SK-N-SH (cell line): ENCODE measurements around the gene UMODL1. TPM values are rescaled to one million over a fixed set of nuclear protein-coding genes. Genes with fewer than 3 reads are reported as not detected.

ENCODE experiments used
- CTCF ChIA-PET: fragments of 300-600, 350-600 bp; formaldehyde crosslinking; extraction: SDS; loops from one replicate; lab custom pipeline; 2021; lab: Yijun Ruan, JAX
- POLR2A ChIA-PET: fragments of 350-600 bp; sonication (Branson Sonifier 250); formaldehyde crosslinking; extraction: SDS; loops from one replicate; lab custom pipeline; 2020; ENCODE audit warnings: antibody characterized with exemption, inconsistent platforms; lab: Yijun Ruan, JAX
- DNase-seq: peaks from one replicate; pipeline ENCODE4 v3.0.0; 2012
- H2AFZ ChIP-seq: fragments of 200-600 bp; sonication (generic); 2 replicates; pipeline ENCODE4 v1.8.1; 2016; ENCODE audit warnings: antibody characterized with exemption, mild to moderate bottlenecking, low read depth
- H3F3A ChIP-seq: fragments of 200-600 bp; sonication (generic); replicated peaks from 2 replicates; pipeline ENCODE3; 2016; ENCODE audit warnings: antibody characterized with exemption, mild to moderate bottlenecking; ENCODE audit not compliant: insufficient read depth
- H3K27ac ChIP-seq, 2 experiments: fragments of 200-500 bp in 1 of 2; fragments of 200-600 bp in 1 of 2; sonication (Bioruptor generic) in 1 of 2; sonication (generic), shearing (Covaris generic) in 1 of 2; 2 replicates each; pipeline versions ENCODE4 v1.5.1 to v1.6.1; 2014 to 2016; ENCODE audit warnings: low read depth in 2 of 2, inconsistent platforms in 1 of 2, low read length in 1 of 2, mild to moderate bottlenecking in 1 of 2, mixed read lengths in 1 of 2
- H3K27me3 ChIP-seq: fragments of 200-600 bp; sonication (generic), shearing (Covaris generic); 2 replicates; pipeline ENCODE4 v1.6.1; 2016; ENCODE audit warnings: mixed run types; ENCODE audit not compliant: insufficient read depth
- H3K36me3 ChIP-seq, 2 experiments: fragments of 200-500 bp in 1 of 2; fragments of 200-600 bp in 1 of 2; sonication (Bioruptor generic) in 1 of 2; sonication (generic) in 1 of 2; replicated peaks in 1 of 2; 2 replicates each; pipeline versions ENCODE3 to v1.5.1; 2014 to 2016; ENCODE audit warnings: low read length in 1 of 2, mild to moderate bottlenecking in 1 of 2; ENCODE audit not compliant: insufficient read depth in 2 of 2, control insufficient read depth in 1 of 2
- H3K4me1 ChIP-seq, 2 experiments: fragments of 200-500 bp in 1 of 2; fragments of 200-600 bp in 1 of 2; sonication (Bioruptor generic) in 1 of 2; sonication (generic), shearing (Covaris generic) in 1 of 2; 2 replicates each; pipeline versions ENCODE4 v1.5.1 to v1.6.1; 2014 to 2016; ENCODE audit warnings: low read depth in 1 of 2, low read length in 1 of 2, mixed run types in 1 of 2; ENCODE audit not compliant: insufficient read depth in 2 of 2, control insufficient read depth in 1 of 2
- H3K4me2 ChIP-seq: fragments of 200-600 bp; sonication (generic), shearing (Covaris generic); 2 replicates; pipeline ENCODE4 v1.6.1; 2017; ENCODE audit warnings: mixed run types
- H3K4me3 ChIP-seq, 2 experiments: fragments of 200-500 bp in 1 of 2; fragments of 200-600 bp in 1 of 2; sonication (Bioruptor generic) in 1 of 2; sonication (generic), shearing (Covaris generic) in 1 of 2; 2 replicates each; pipeline versions ENCODE4 v1.5.1 to v1.8.1; 2014 to 2016; ENCODE audit warnings: low read depth in 2 of 2, inconsistent platforms in 1 of 2, low read length in 1 of 2, mild to moderate bottlenecking in 1 of 2, mixed read lengths in 1 of 2, moderate library complexity in 1 of 2
- H3K79me2 ChIP-seq: fragments of 200-600 bp; sonication (generic); 2 replicates; pipeline ENCODE4 v1.8.1; 2017; ENCODE audit warnings: mild to moderate bottlenecking; ENCODE audit not compliant: insufficient read depth
- H3K9ac ChIP-seq: fragments of 200-600 bp; sonication (generic); 2 replicates; pipeline ENCODE4 v1.6.1; 2017; ENCODE audit warnings: mixed run types
- H3K9me2 ChIP-seq: fragments of 200-600 bp; sonication (generic); 2 replicates; pipeline ENCODE4 v1.6.1; 2017; ENCODE audit warnings: mixed run types
- H3K9me3 ChIP-seq: fragments of 200-600 bp; sonication (generic); 2 replicates; pipeline ENCODE4 v1.6.1; 2017; ENCODE audit warnings: mixed run types, mild to moderate bottlenecking, moderate library complexity
- H4K20me1 ChIP-seq: fragments of 200-600 bp; sonication (generic); 2 replicates; pipeline ENCODE4 v1.6.1; 2017; ENCODE audit warnings: mild to moderate bottlenecking, mixed run types; ENCODE audit not compliant: insufficient read depth
- FOSL2 ChIP-seq: IDR thresholded peaks from 2 replicates; pipeline ENCODE4 v1.4.0; 2012; ENCODE audit warnings: low read depth, mild to moderate bottlenecking, moderate library complexity, borderline replicate concordance
- GABPA ChIP-seq: IDR thresholded peaks from 2 replicates; pipeline ENCODE4 v1.4.0; 2012; ENCODE audit warnings: low read depth, mild to moderate bottlenecking
- GATA2 ChIP-seq: sonication (generic); formaldehyde crosslinking; IDR thresholded peaks from 2 replicates; pipeline ENCODE4 v1.5.0; 2020; ENCODE audit warnings: mild to moderate bottlenecking, missing genetic modification reagents
- JUND ChIP-seq: IDR thresholded peaks from 2 replicates; pipeline ENCODE4 v1.4.0; 2012
- MXI1 ChIP-seq: IDR thresholded peaks from 2 replicates; pipeline ENCODE4 v1.6.1; 2012; ENCODE audit warnings: mild to moderate bottlenecking, low read depth, low read length, improper control_type of control experiment
- NFIC ChIP-seq: IDR thresholded peaks from 2 replicates; pipeline ENCODE4 v1.4.0; 2012; ENCODE audit warnings: borderline replicate concordance
- POLR2AphosphoS5 ChIP-seq: IDR thresholded peaks from 2 replicates; pipeline ENCODE4 v1.6.1; 2012; ENCODE audit warnings: low read depth, low read length
- RCOR1 ChIP-seq: fragments of 150-350 bp; IDR thresholded peaks from 2 replicates; pipeline ENCODE4 v1.6.1; 2017; ENCODE audit warnings: antibody characterized with exemption, low read length
- SIN3A ChIP-seq: IDR thresholded peaks from 2 replicates; pipeline ENCODE4 v1.6.1; 2012; ENCODE audit warnings: low read depth, mild to moderate bottlenecking, low read length, moderate library complexity, borderline replicate concordance
- SMC3 ChIP-seq: IDR thresholded peaks from 2 replicates; pipeline ENCODE4 v1.6.1; 2012; ENCODE audit warnings: low read depth, low read length, improper control_type of control experiment
- TAF1 ChIP-seq: IDR thresholded peaks from 2 replicates; pipeline ENCODE4 v1.6.1; 2012; ENCODE audit warnings: low read depth, mild to moderate bottlenecking, low read length, moderate library complexity, borderline replicate concordance
- TEAD4 ChIP-seq: IDR thresholded peaks from 2 replicates; pipeline ENCODE4 v1.4.0; 2012; ENCODE audit warnings: mild to moderate bottlenecking, borderline replicate concordance; ENCODE audit not compliant: insufficient read depth
- USF1 ChIP-seq: IDR thresholded peaks from 2 replicates; pipeline ENCODE4 v1.4.0; 2012; ENCODE audit warnings: low read depth, borderline replicate concordance
- YY1 ChIP-seq: IDR thresholded peaks from 2 replicates; pipeline ENCODE4 v1.4.0; 2012; ENCODE audit warnings: low read depth, mild to moderate bottlenecking
- WGBS: methylation state at CpG from one replicate; pipeline ENCODE4 v1.1.6; 2017; ENCODE audit warnings: low lambda C conversion rate; 5-methylcytosine and 5-hydroxymethylcytosine counted together
- polyA plus RNA-seq, 3 experiments: library from polyadenylated mRNA; depleted of rRNA; stranded (reverse); fragments of >200 nt; gene quantifications; 2 replicates each; pipeline ENCODE4 v1.2.3, GENCODE V29; 2012
- TF ChIP-seq, protein P1 (sequence below): fragments of 150-350 bp; IDR thresholded peaks from 2 replicates; pipeline ENCODE4 v1.6.1; 2017; ENCODE audit warnings: antibody characterized with exemption, low read length, low read depth, borderline replicate concordance
- TF ChIP-seq, protein P2 (sequence below): fragments of 150-350 bp; IDR thresholded peaks from 2 replicates; pipeline ENCODE4 v1.6.1; 2016; ENCODE audit warnings: mild to moderate bottlenecking, low read depth, low read length
- TF ChIP-seq, protein P3 (sequence below): IDR thresholded peaks from 2 replicates; pipeline ENCODE4; 2012

Gene UMODL1
- polyA plus RNA-seq, 1 of the 3 experiments (the other 2 are of a cell fraction) = not detected

DNA sequence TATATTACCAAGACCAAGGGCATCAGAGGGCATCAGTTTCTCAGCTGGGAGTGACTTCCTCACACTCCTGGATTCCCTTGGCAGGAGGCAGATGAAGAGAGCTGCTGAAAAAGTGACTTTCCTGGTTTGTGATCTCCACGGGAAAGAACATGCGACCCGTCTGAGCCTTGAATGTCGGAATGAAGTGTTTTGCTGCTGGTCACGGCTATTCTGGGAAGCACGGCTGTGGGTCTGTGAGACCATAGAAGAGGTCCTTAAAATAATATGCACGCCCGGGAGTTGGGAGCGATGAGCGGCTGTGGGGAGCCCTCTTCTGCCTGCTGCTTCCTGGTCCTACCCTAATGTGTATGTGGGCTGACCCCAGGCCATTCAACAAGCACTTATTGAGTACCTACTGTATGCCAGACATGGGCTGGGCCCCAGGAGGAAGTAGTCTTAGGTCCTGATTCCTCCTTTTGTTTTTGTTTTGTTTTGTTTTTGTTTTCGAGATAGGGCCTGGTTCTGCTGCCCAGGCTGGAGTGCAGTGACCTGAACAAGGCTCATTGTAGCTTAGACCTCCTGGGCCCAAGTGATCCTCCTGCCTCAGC, 13.2 kb upstream of the UMODL1 start:
- no peak overlapping the region for H3K4me3 ChIP-seq
- TF ChIP-seq POLR2AphosphoS5 (no peak), YY1 (no peak), GATA2 (CRISPR knock-in tag) (no peak), JUND (no peak), TEAD4 (no peak), SIN3A (no peak), FOSL2 (no peak), TAF1 (no peak), GABPA (no peak), SMC3 (no peak), MXI1 (no peak), RCOR1 (no peak), NFIC (no peak), USF1 (no peak)
- TF ChIP-seq, protein P1, sequence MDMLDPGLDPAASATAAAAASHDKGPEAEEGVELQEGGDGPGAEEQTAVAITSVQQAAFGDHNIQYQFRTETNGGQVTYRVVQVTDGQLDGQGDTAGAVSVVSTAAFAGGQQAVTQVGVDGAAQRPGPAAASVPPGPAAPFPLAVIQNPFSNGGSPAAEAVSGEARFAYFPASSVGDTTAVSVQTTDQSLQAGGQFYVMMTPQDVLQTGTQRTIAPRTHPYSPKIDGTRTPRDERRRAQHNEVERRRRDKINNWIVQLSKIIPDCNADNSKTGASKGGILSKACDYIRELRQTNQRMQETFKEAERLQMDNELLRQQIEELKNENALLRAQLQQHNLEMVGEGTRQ = no peak
- TF ChIP-seq, protein P2, sequence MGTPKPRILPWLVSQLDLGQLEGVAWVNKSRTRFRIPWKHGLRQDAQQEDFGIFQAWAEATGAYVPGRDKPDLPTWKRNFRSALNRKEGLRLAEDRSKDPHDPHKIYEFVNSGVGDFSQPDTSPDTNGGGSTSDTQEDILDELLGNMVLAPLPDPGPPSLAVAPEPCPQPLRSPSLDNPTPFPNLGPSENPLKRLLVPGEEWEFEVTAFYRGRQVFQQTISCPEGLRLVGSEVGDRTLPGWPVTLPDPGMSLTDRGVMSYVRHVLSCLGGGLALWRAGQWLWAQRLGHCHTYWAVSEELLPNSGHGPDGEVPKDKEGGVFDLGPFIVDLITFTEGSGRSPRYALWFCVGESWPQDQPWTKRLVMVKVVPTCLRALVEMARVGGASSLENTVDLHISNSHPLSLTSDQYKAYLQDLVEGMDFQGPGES = no peak
- TF ChIP-seq, protein P3, sequence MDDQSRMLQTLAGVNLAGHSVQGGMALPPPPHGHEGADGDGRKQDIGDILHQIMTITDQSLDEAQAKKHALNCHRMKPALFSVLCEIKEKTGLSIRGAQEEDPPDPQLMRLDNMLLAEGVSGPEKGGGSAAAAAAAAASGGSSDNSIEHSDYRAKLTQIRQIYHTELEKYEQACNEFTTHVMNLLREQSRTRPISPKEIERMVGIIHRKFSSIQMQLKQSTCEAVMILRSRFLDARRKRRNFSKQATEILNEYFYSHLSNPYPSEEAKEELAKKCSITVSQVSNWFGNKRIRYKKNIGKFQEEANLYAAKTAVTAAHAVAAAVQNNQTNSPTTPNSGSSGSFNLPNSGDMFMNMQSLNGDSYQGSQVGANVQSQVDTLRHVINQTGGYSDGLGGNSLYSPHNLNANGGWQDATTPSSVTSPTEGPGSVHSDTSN = no peak
- H3F3A ChIP-seq = no peaks in the 10 kb centered on the region
- H3K4me1 ChIP-seq = no peaks in the 10 kb centered on the region
- H3K36me3 ChIP-seq = no peaks in the 10 kb centered on the region
- no peak overlapping the region for H3K4me2 ChIP-seq
- H3K79me2 ChIP-seq = no peaks in the 10 kb centered on the region
- H3K9me3 ChIP-seq = no peaks in the 10 kb centered on the region
- WGBS = 66% methylated on average over 11 of the region's 11 CpGs
- H3K27me3 ChIP-seq = peaks cover 20% of the 10 kb centered on the region
- DNase-seq = no peak
- no peak overlapping the region for H3K27ac ChIP-seq
- ChIA-PET CTCF (interaction anchor here (0.7 kb wide), 1 partner anchor 871 kb away, joined by 3 read pairs; no protein-coding TSS in a partner anchor), POLR2A (no interaction called here)
- no peaks in the 10 kb centered on the region for H3K9me2 ChIP-seq
- H4K20me1 ChIP-seq = no peaks in the 10 kb centered on the region
- H3K9ac ChIP-seq = no peak overlapping the region
- no peak overlapping the region for H2AFZ ChIP-seq
